Ascending aorta (tissue), 2 donors: ENCODE data around the gene PLAGL1. TPM values are rescaled to one million over a fixed set of nuclear protein-coding genes. Genes with fewer than 3 reads are reported as not detected.
A peak's percentile ranks its signal among the peaks of the same experiment; 100 is the strongest.

Experiments
- DNase-seq, 2 donors: peaks; one replicate each; pipeline ENCODE4 v3.0.0-alpha.2; 2019; ENCODE audit warnings: low spot score in 2 of 2
- H3K27ac ChIP-seq, 2 donors: fragments of 200-600 bp; sonication (generic); one replicate each; pipeline ENCODE4 v1.5.1; 2016 to 2017; ENCODE audit warnings: mild to moderate bottlenecking in 1 of 2
- H3K27me3 ChIP-seq: fragments of 200-600 bp; sonication (generic); one replicate; pipeline ENCODE4 v1.5.1; 2017
- H3K36me3 ChIP-seq, 2 donors: fragments of 200-600 bp; sonication (generic); one replicate each; pipeline ENCODE4 v1.5.1; 2016
- H3K4me1 ChIP-seq, 2 donors: fragments of 200-600 bp; sonication (generic); one replicate each; pipeline ENCODE4 v1.5.1; 2016 to 2017; ENCODE audit warnings: mild to moderate bottlenecking in 1 of 2
- H3K4me3 ChIP-seq, 2 donors: fragments of 200-600 bp; sonication (generic); one replicate each; pipeline ENCODE4 v1.5.1; 2016 to 2017; ENCODE audit warnings: mild to moderate bottlenecking in 1 of 2
- H3K9me3 ChIP-seq, 2 donors: fragments of 200-600 bp; sonication (generic); one replicate each; pipeline ENCODE4 v1.5.1; 2016
- CTCF ChIP-seq, 3 experiments: fragments of 200-600 bp in 2 of 3; fragments of 450-650 bp in 1 of 3; sonication (generic) in 2 of 3; IDR thresholded peaks; one replicate each; pipeline ENCODE4 v1.5.1; 2016 to 2019; ENCODE audit warnings: antibody characterized with exemption in 3 of 3, mild to moderate bottlenecking in 1 of 3, moderate library complexity in 1 of 3
- intact Hi-C: fragments of 100-400 bp; cut with DNase I; formaldehyde crosslinking; loops from one replicate; pipeline ENCODE4 v1.15.1; 2023
- total RNA-seq: library from RNA; depleted of rRNA; stranded (reverse); fragments of >200 nt; gene quantifications from one replicate; pipeline ENCODE4 v1.1.0, GENCODE V29; 2016

The PLAGL1 gene
- total RNA-seq, 1 donor from 2014 or later, result 86.3 TPM

- Histone ChIP-seq H3K4me3 (peak overlapping the region; percentile 60 to 79), H3K36me3 (no peaks in the 10 kb centered on the region), H3K9me3 (no peaks in the 10 kb centered on the region), H3K27ac (peak overlapping the region; percentile 67 to 88), H3K4me1 (peaks cover 0 to 3% of the 10 kb centered on the region in 2 donors), H3K27me3 (no peaks in the 10 kb centered on the region)
- DNase-seq, result no peak
- TF ChIP-seq CTCF (IDR thresholded peaks at IDR 0.05), result no peak
- intact Hi-C loops, result loop anchor here (5.0 kb wide), 1 partner anchor 35 kb away; no protein-coding TSS in a partner anchor
These were observed 460 bp downstream of the PLAGL1 start for GRCh38 chr6:144007478-144008119.

GRCh38 chr6:144006736-144007477, 1.2 kb downstream of the PLAGL1 start:
- intact Hi-C loops, result loop anchor here (5.0 kb wide), 1 partner anchor 35 kb away; no protein-coding TSS in a partner anchor
- Histone ChIP-seq H3K36me3 (no peaks in the 10 kb centered on the region), H3K27me3 (no peaks in the 10 kb centered on the region), H3K4me1 (peaks cover 0 to 3% of the 10 kb centered on the region in 2 donors), H3K9me3 (peaks cover 0 to 2% of the 10 kb centered on the region in 2 donors), H3K4me3 (peak overlapping the region; percentile 60 to 79), H3K27ac (peak overlapping the region; percentile 67 to 88)
- no peak for TF ChIP-seq CTCF (IDR thresholded peaks at IDR 0.05)
- DNase-seq, result no peak

GRCh38 chr6:143999406-143999805, 8.7 kb downstream of the PLAGL1 start:
- DNase-seq, result no peak
- H3K27ac ChIP-seq, result no peak overlapping the region
- peaks cover 0 to 3% of the 10 kb centered on the region in 2 donors for H3K4me1 ChIP-seq
- no peaks in the 10 kb centered on the region for H3K27me3 ChIP-seq
- no peaks in the 10 kb centered on the region for H3K36me3 ChIP-seq
- intact Hi-C loops, result no loop called here
- H3K4me3 ChIP-seq, result no peak overlapping the region
- peaks cover 0 to 18% of the 10 kb centered on the region in 2 donors for H3K9me3 ChIP-seq
- no peak for TF ChIP-seq CTCF (IDR thresholded peaks at IDR 0.05)

GRCh38 chr6:143998686-143999085, 9.4 kb downstream of the PLAGL1 start:
- no peak overlapping the region for H3K4me3 ChIP-seq
- intact Hi-C loops, result no loop called here
- H3K9me3 ChIP-seq, result peaks cover 0 to 18% of the 10 kb centered on the region in 2 donors
- no peak for DNase-seq
- no peak overlapping the region for H3K27ac ChIP-seq
- no peaks in the 10 kb centered on the region for H3K4me1 ChIP-seq
- no peaks in the 10 kb centered on the region for H3K27me3 ChIP-seq
- H3K36me3 ChIP-seq, result no peaks in the 10 kb centered on the region
- TF ChIP-seq CTCF (IDR thresholded peaks at IDR 0.05), result no peak

GRCh38 chr6:143993965-143994646, 14.0 kb downstream of the PLAGL1 start:
- Histone ChIP-seq H3K4me3 (no peak overlapping the region), H3K36me3 (no peaks in the 10 kb centered on the region), H3K9me3 (no peaks in the 10 kb centered on the region), H3K4me1 (no peaks in the 10 kb centered on the region), H3K27me3 (no peaks in the 10 kb centered on the region), H3K27ac (no peak overlapping the region)
- intact Hi-C loops, result no loop called here
- no peak for DNase-seq
- no peak for TF ChIP-seq CTCF (IDR thresholded peaks at IDR 0.05)
